Germinal center (tissue), 1 donor: Measurements from ENCODE around the gene CCDC27.
A peak's percentile ranks its signal among the peaks of the same experiment; 100 is the strongest.

Source experiments
- DNase-seq: peaks from one replicate; pipeline ENCODE4 v3.0.0; 2012; ENCODE audit warnings: mixed read lengths, low spot score

Gene CCDC27

GRCh38 chr1:3718764-3719163 is 33.5 kb upstream of the CCDC27 start:
- DNase-seq, result peak; percentile 25

GRCh38 chr1:3721955-3722465 is 30.2 kb upstream of the CCDC27 start:
- DNase-seq, result no peak

- no peak for DNase-seq
These were observed 29.4 kb upstream of the CCDC27 start for GRCh38 chr1:3722846-3723245.

- DNase-seq, result peak; percentile 73
These were observed 27.7 kb upstream of the CCDC27 start for GRCh38 chr1:3724416-3725030.

- DNase-seq, result no peak
These were observed 26.9 kb upstream of the CCDC27 start for GRCh38 chr1:3725366-3725765.

GRCh38 chr1:3727042-3727824 is 25.0 kb upstream of the CCDC27 start:
- DNase-seq, result peak; percentile 60

- no peak for DNase-seq
These were observed 24.1 kb upstream of the CCDC27 start for GRCh38 chr1:3727825-3728776.

- no peak for DNase-seq
These were observed 22.4 kb upstream of the CCDC27 start for GRCh38 chr1:3729594-3730542.

- DNase-seq, result no peak
These were observed 21.6 kb upstream of the CCDC27 start for GRCh38 chr1:3730543-3731247.

- no peak for DNase-seq
These were observed 20.4 kb upstream of the CCDC27 start for GRCh38 chr1:3731583-3732433.

GRCh38 chr1:3732434-3733093 is 19.7 kb upstream of the CCDC27 start:
- no peak for DNase-seq

- no peak for DNase-seq
These were observed 19.0 kb upstream of the CCDC27 start for GRCh38 chr1:3733094-3733882.

- DNase-seq, result no peak
These were observed 18.2 kb upstream of the CCDC27 start for GRCh38 chr1:3733883-3734589.

GRCh38 chr1:3734602-3735001 is 17.6 kb upstream of the CCDC27 start:
- DNase-seq, result no peak

GRCh38 chr1:3735027-3735681 is 17.1 kb upstream of the CCDC27 start:
- DNase-seq, result no peak

GRCh38 chr1:3735688-3736087 is 16.6 kb upstream of the CCDC27 start:
- DNase-seq, result no peak

- no peak for DNase-seq
These were observed 16.1 kb upstream of the CCDC27 start for GRCh38 chr1:3736131-3736561.
